Measurements from ENCODE around the gene LAMA5.

GRCh38 chr20:62415354-62416111, 48.4 kb upstream of the LAMA5 start:
- TF ChIP-seq POLR2A (IDR thresholded peaks at IDR 0.05; ENCODE audit: low read length) (no peak), GATA1 (IDR thresholded peaks at IDR 0.05; ENCODE audit: low read depth, low read length) (no peak)

Data from erythroblast (primary cell).